HCT116 (cell line): ENCODE measurements around the gene CDCA4. TPM values are rescaled to one million over a fixed set of nuclear protein-coding genes. Genes with fewer than 3 reads are reported as not detected.
A peak's percentile ranks its signal among the peaks of the same experiment; 100 is the strongest.

ENCODE experiments used
- ATAC-seq: fragments of 200-7000 bp; cut with Tn5 transposase; 2 replicates; pipeline ENCODE4 v1.9.1; 2020; ENCODE audit warnings: mild to moderate bottlenecking, moderate library complexity
- BruUV-seq: library from RNA; stranded (reverse); fragments of 400-500 nt; replicated peaks from 2 replicates; lab custom pipeline; 2021; lab: Mats Ljungman, UMichigan
- CTCF ChIA-PET: fragments of 300-600 bp; sonication (Branson Sonifier 250); formaldehyde crosslinking; loops from one replicate; lab custom pipeline; 2021; ENCODE audit warnings: antibody characterized with exemption; lab: Charles Lee
- POLR2A ChIA-PET: fragments of 300-600, 350-600 bp; sonication (Branson Sonifier 250); formaldehyde crosslinking; loops from one replicate; lab custom pipeline; 2021; ENCODE audit warnings: antibody characterized with exemption; lab: Charles Lee
- RAD21 ChIA-PET, 2 experiments: fragments of 300-600 bp; sonication (Branson Sonifier 250); formaldehyde crosslinking; loops; one replicate each; lab custom pipeline; 2023; ENCODE audit warnings: low total read pairs in 2 of 2; ENCODE audit not compliant: uncharacterized antibody in 2 of 2, unreplicated experiment in 2 of 2, low non-redundant PET in 1 of 2; lab: Charles Lee
- DNase-seq: peaks from one replicate; pipeline ENCODE4 v3.0.0-alpha.2; 2010; ENCODE audit warnings: low read depth, low spot score
- H2AFZ ChIP-seq: fragments of 200-600 bp; shearing (Covaris generic), sonication (generic); 2 replicates; pipeline ENCODE4 v1.6.1; 2017; ENCODE audit warnings: low read depth, mixed run types, mixed read lengths, antibody characterized with exemption, low read length; ENCODE audit not compliant: poor library complexity, severe bottlenecking
- H3K27ac ChIP-seq: 2 replicates; pipeline ENCODE4 v1.5.1; 2012; ENCODE audit warnings: low read depth, low read length
- H3K27me3 ChIP-seq: fragments of 200-600 bp; sonication (generic); 2 replicates; pipeline ENCODE4 v1.6.1; 2016; ENCODE audit warnings: mixed run types, low read length, mixed read lengths; ENCODE audit not compliant: insufficient read depth
- H3K36me3 ChIP-seq, 2 experiments: fragments of 200-500 bp in 1 of 2; fragments of 200-600 bp in 1 of 2; sonication (Bioruptor generic) in 1 of 2; sonication (generic) in 1 of 2; 2 replicates each; pipeline versions ENCODE4 v1.5.1 to v1.6.1; 2014 to 2016; ENCODE audit warnings: low read length in 2 of 2, inconsistent platforms in 1 of 2, mixed read lengths in 1 of 2, mixed run types in 1 of 2; ENCODE audit not compliant: insufficient read depth in 2 of 2, control insufficient read depth in 1 of 2
- H3K4me1 ChIP-seq, 2 experiments: fragments of 200-600 bp in 1 of 2; sonication (generic) in 1 of 2; 2 replicates each; pipeline versions ENCODE4 v1.5.1 to v1.6.1; 2012 to 2017; ENCODE audit warnings: low read length in 2 of 2, inconsistent platforms in 1 of 2, mild to moderate bottlenecking in 1 of 2, mixed read lengths in 1 of 2, mixed run types in 1 of 2, moderate library complexity in 1 of 2; ENCODE audit not compliant: insufficient read depth in 2 of 2, control insufficient read depth in 1 of 2
- H3K4me2 ChIP-seq: fragments of 200-600 bp; sonication (generic); 2 replicates; pipeline ENCODE4 v1.6.1; 2017; ENCODE audit warnings: mixed run types, low read length, mixed read lengths
- H3K4me3 ChIP-seq, 2 experiments: fragments of 200-600 bp in 1 of 2; sonication (generic) in 1 of 2; replicated peaks in 1 of 2; 2 replicates each; pipeline ENCODE4 v1.5.1; 2011 to 2016; ENCODE audit warnings: low read length in 2 of 2, control low read depth in 1 of 2, low read depth in 1 of 2, mild to moderate bottlenecking in 1 of 2, mixed read lengths in 1 of 2, mixed run types in 1 of 2
- H3K79me2 ChIP-seq: fragments of 200-600 bp; sonication (generic); 2 replicates; pipeline ENCODE4 v1.6.1; 2017; ENCODE audit warnings: mild to moderate bottlenecking, mixed run types, low read length, moderate library complexity, mixed read lengths; ENCODE audit not compliant: insufficient read depth
- H3K9ac ChIP-seq: fragments of 200-600 bp; sonication (generic); 2 replicates; pipeline ENCODE4 v1.6.1; 2016; ENCODE audit warnings: low read length, mixed read lengths
- H3K9me2 ChIP-seq: fragments of 200-600 bp; sonication (generic), shearing (Covaris generic); 2 replicates; pipeline ENCODE4 v1.6.1; 2017; ENCODE audit warnings: mixed run types, mild to moderate bottlenecking, moderate library complexity; ENCODE audit not compliant: insufficient read depth
- H3K9me3 ChIP-seq, 2 experiments: fragments of 200-500 bp in 1 of 2; fragments of 200-600 bp in 1 of 2; sonication (Bioruptor generic) in 1 of 2; sonication (generic) in 1 of 2; 2 replicates each; pipeline ENCODE4 v1.6.1; 2014 to 2017; ENCODE audit warnings: low read length in 2 of 2, mixed read lengths in 2 of 2, inconsistent platforms in 1 of 2, low read depth in 1 of 2, mild to moderate bottlenecking in 1 of 2, mixed run types in 1 of 2, moderate library complexity in 1 of 2; ENCODE audit not compliant: control insufficient read depth in 1 of 2, insufficient read depth in 1 of 2
- H4K20me1 ChIP-seq: fragments of 200-600 bp; sonication (generic), shearing (Covaris generic); 2 replicates; pipeline ENCODE4 v1.6.1; 2017; ENCODE audit warnings: mixed run types, mild to moderate bottlenecking, moderate library complexity; ENCODE audit not compliant: insufficient read depth
- CBX3 ChIP-seq: IDR thresholded peaks from 2 replicates; pipeline ENCODE4 v1.6.1; 2012; ENCODE audit warnings: low read depth
- CEBPB ChIP-seq: IDR thresholded peaks from 2 replicates; pipeline ENCODE4 v1.6.1; 2012; ENCODE audit warnings: low read depth
- CTCF ChIP-seq, 3 experiments: fragments of 200-600 bp in 1 of 3; sonication (generic) in 1 of 3; IDR thresholded peaks in 2 of 3; conservative IDR thresholded peaks in 1 of 3; 2 replicates each; pipeline ENCODE4 v1.5.1; 2012 to 2017; ENCODE audit warnings: low read depth in 2 of 3, low read length in 2 of 3, antibody characterized with exemption in 1 of 3, borderline replicate concordance in 1 of 3, control low read depth in 1 of 3, mild to moderate bottlenecking in 1 of 3, mixed read lengths in 1 of 3, mixed run types in 1 of 3, moderate library complexity in 1 of 3; ENCODE audit not compliant: insufficient read depth in 1 of 3
- ELF1 ChIP-seq: IDR thresholded peaks from 2 replicates; pipeline ENCODE4 v1.6.1; 2012; ENCODE audit warnings: low read depth, borderline replicate concordance
- EZH2 ChIP-seq: fragments of 200-600 bp; sonication (generic); IDR thresholded peaks from 2 replicates; pipeline ENCODE4 v1.6.1; 2017; ENCODE audit warnings: antibody characterized with exemption, mixed run types
- EZH2phosphoT487 ChIP-seq: fragments of 200-600 bp; IDR thresholded peaks from 2 replicates; pipeline ENCODE4 v1.6.1; 2018; ENCODE audit warnings: antibody characterized with exemption, borderline replicate concordance
- FOSL1 ChIP-seq: IDR thresholded peaks from 2 replicates; pipeline ENCODE4 v1.6.1; 2012; ENCODE audit warnings: low read depth
- JUND ChIP-seq: IDR thresholded peaks from 2 replicates; pipeline ENCODE4 v1.6.1; 2012
- MAX ChIP-seq: IDR thresholded peaks from 2 replicates; pipeline ENCODE4 v1.6.1; 2012
- POLR2A ChIP-seq: IDR thresholded peaks from 2 replicates; pipeline ENCODE4 v1.7.0; 2011; ENCODE audit warnings: borderline replicate concordance; ENCODE audit not compliant: insufficient read depth, insufficient read length; ENCODE audit errors: extremely low read depth
- POLR2AphosphoS5 ChIP-seq: IDR thresholded peaks from 2 replicates; pipeline ENCODE4 v1.6.1; 2011; ENCODE audit warnings: mild to moderate bottlenecking, low read depth, low read length, moderate library complexity
- SIN3A ChIP-seq: IDR thresholded peaks from 2 replicates; pipeline ENCODE4 v1.6.1; 2012; ENCODE audit warnings: low read depth
- SP1 ChIP-seq: IDR thresholded peaks from 2 replicates; pipeline ENCODE4 v1.6.1; 2012; ENCODE audit warnings: low read depth
- SRF ChIP-seq: IDR thresholded peaks from 2 replicates; pipeline ENCODE4 v1.6.1; 2012; ENCODE audit warnings: low read depth
- TCF7L2 ChIP-seq: IDR thresholded peaks from 2 replicates; pipeline ENCODE4 v1.7.0; 2011; ENCODE audit warnings: borderline replicate concordance, inconsistent platforms; ENCODE audit not compliant: insufficient read depth, insufficient read length; ENCODE audit errors: extremely low read depth
- YY1 ChIP-seq: IDR thresholded peaks from 2 replicates; pipeline ENCODE4 v1.6.1; 2011; ENCODE audit warnings: low read length, low read depth, moderate library complexity, mild to moderate bottlenecking; ENCODE audit not compliant: insufficient replicate concordance; ENCODE audit errors: extremely low read depth
- ZFX ChIP-seq: fragments of 450-650 bp; IDR thresholded peaks from 2 replicates; pipeline ENCODE4 v1.6.1; 2017
- ZNF274 ChIP-seq: fragments of 200-500 bp; sonication (Bioruptor generic); IDR thresholded peaks from 2 replicates; pipeline ENCODE4 v1.6.1; 2014; ENCODE audit warnings: mild to moderate bottlenecking, low read depth, low read length, inconsistent platforms
- intact Hi-C: fragments of 100-400 bp; cut with micrococcal nuclease; formaldehyde crosslinking; loops from 2 replicates; pipeline ENCODE4 v1.10.0; 2022
- total RNA-seq: library from RNA; stranded (reverse); gene quantifications from one replicate; pipeline ENCODE4 v1.2.1, GENCODE V29; 2021; ENCODE audit not compliant: unreplicated experiment
- TF ChIP-seq, protein P1 (sequence below): IDR thresholded peaks from 2 replicates; pipeline ENCODE4 v1.6.1; 2012
- TF ChIP-seq, protein P2 (sequence below): IDR thresholded peaks from 2 replicates; pipeline ENCODE4 v1.6.1; 2011; ENCODE audit warnings: mild to moderate bottlenecking, low read length, moderate library complexity; ENCODE audit not compliant: insufficient replicate concordance; ENCODE audit errors: extremely low read depth

CDCA4 gene
- total RNA-seq, 1 experiment from 2014 or later: 62.4 TPM

DNA sequence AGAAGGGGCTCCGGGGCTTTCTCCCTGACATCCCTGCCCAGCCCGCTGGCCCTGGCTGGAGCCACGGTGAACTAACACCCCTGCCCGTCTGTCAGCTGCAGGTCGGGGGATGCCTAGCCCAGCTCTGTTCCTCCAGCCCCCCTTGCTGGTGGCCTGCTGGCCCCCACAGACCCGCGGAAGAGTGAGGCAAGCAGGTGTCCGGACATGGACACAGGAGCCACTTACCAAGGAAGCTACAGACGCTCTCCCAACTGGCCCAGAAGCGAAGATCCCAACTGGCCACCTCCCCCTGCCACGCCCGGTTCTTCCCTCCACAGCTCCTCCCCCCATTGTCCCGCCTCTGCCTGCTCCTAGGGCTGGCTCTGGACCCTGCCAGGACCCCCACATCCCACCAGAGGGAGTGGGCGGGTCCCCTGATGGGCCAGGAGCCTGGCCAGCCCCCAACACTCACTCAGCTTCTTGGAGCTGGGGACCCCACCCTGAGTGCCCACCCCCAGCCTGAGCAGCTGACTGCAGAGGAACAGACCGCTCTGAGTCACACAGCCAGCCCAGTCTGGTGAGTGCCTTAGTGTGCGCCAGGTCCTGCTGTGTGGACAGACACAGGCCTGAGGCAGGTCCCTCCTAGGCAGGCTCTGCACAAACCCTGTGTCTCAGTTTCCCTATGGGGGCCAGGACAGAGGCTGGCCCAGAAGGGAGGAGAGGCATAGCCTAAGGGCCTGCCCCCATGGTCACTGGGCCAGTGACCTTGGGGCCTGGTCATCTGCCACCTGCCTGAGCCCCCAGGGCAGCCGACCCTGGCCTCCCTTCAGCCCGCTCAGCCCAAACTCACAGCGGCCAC is 50.4 kb downstream of the CDCA4 start (continued):
- no peak for TF ChIP-seq CBX3
- TF ChIP-seq CEBPB: no peak
- no peak for TF ChIP-seq MAX
- no peak for TF ChIP-seq EZH2
- no peak for TF ChIP-seq ZFX

GRCh38 chr14:104969741-104970230 is 51.1 kb downstream of the CDCA4 start:
- Histone ChIP-seq H4K20me1 (no peaks in the 10 kb centered on the region), H2AFZ (no peak overlapping the region), H3K27ac (peak overlapping the region; percentile 98), H3K36me3 (no peaks in the 10 kb centered on the region), H3K9me2 (no peaks in the 10 kb centered on the region), H3K9ac (peak overlapping the region; percentile 80), H3K79me2 (no peaks in the 10 kb centered on the region), H3K4me3 (peak overlapping the region; percentile 61 to 68), H3K4me1 (peaks cover 65 to 85% of the 10 kb centered on the region in 2 experiments), H3K9me3 (no peaks in the 10 kb centered on the region), H3K4me2 (peak overlapping the region; percentile 90), H3K27me3 (no peaks in the 10 kb centered on the region)
- intact Hi-C loops: loop anchor here (1.0 to 10.0 kb wide), 3 partner anchors 36 to 195 kb away; partner anchors contain the start of gene JAG2
- ChIA-PET POLR2A (interaction anchor here (0.6 to 1.0 kb wide), 3 partner anchors 9 to 522 kb away, joined by 3 to 5 read pairs (median 4); partner anchors contain the start of gene CDCA4), CTCF (interaction anchor here (0.8 to 0.9 kb wide), 3 partner anchors 36 to 76 kb away, joined by 3 read pairs; no protein-coding TSS in a partner anchor), RAD21 (interaction anchor here in 1 of 2 experiments (0.8 kb wide), 1 partner anchor 73 kb away, joined by 4 read pairs; no protein-coding TSS in a partner anchor)
- DNase-seq: no peak
- TSS peak; percentile 40 for BruUV-seq
- no peak for ATAC-seq
- TF ChIP-seq ZFX (no peak), CEBPB (no peak), POLR2A (no peak), ELF1 (no peak), POLR2AphosphoS5 (no peak), MAX (no peak), SRF (no peak), JUND (no peak), SIN3A (no peak), CBX3 (no peak), ZNF274 (no peak), CTCF (IDR thresholded peaks at IDR 0.05 in 2 of 3, conservative IDR thresholded peaks at IDR 0.05 in 1 of 3; ENCODE audit: borderline replicate concordance in 1 of 3, insufficient read depth in 1 of 3, low read depth in 2 of 3, low read length in 2 of 3) (no peak), FOSL1 (no peak), TCF7L2 (no peak), EZH2phosphoT487 (no peak), SP1 (no peak), YY1 (no peak)
- TF ChIP-seq, protein P1, sequence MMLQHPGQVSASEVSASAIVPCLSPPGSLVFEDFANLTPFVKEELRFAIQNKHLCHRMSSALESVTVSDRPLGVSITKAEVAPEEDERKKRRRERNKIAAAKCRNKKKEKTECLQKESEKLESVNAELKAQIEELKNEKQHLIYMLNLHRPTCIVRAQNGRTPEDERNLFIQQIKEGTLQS: no peak
- TF ChIP-seq, protein P2, sequence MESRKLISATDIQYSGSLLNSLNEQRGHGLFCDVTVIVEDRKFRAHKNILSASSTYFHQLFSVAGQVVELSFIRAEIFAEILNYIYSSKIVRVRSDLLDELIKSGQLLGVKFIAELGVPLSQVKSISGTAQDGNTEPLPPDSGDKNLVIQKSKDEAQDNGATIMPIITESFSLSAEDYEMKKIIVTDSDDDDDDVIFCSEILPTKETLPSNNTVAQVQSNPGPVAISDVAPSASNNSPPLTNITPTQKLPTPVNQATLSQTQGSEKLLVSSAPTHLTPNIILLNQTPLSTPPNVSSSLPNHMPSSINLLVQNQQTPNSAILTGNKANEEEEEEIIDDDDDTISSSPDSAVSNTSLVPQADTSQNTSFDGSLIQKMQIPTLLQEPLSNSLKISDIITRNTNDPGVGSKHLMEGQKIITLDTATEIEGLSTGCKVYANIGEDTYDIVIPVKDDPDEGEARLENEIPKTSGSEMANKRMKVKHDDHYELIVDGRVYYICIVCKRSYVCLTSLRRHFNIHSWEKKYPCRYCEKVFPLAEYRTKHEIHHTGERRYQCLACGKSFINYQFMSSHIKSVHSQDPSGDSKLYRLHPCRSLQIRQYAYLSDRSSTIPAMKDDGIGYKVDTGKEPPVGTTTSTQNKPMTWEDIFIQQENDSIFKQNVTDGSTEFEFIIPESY: no peak
